EH (cell line): ENCODE data around the gene CLK3.
A peak's percentile ranks its signal among the peaks of the same experiment; 100 is the strongest.
"Not testable (repeated sequence)": the region's sequence is repeated elsewhere in the genome, so short reads cannot be mapped to it uniquely, and the experiment has no call there.

ENCODE experiments used
- DNase-seq: peaks from one replicate; pipeline ENCODE4 v3.0.0-alpha.2; 2015; ENCODE audit warnings: low read depth

CLK3 gene

DNA sequence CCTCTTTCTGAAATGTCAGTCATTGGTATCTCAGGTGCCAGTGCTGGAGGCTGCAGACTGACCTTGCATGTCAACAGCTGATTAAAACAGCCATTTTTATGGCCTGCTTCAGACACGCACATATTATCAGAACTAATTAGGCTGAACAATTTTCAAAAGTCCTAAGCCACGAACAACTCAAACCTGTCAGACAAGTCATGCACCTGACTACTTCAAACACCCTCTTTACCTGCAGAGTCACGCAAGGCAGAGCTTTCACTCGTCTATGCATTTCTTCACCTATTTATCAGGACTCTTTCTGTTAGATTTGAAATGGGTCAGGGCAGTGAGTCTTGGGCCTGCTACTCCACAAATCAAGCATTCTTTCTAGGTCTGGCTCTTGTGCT, 26.7 kb downstream of the CLK3 start:
- no peak for DNase-seq

- DNase-seq, result peak; percentile 43
Measured at GRCh38 chr15:74642734-74643664, 27.4 kb downstream of the CLK3 start.

GRCh38 chr15:74643665-74644204, 28.1 kb downstream of the CLK3 start:
- no peak for DNase-seq

- no peak for DNase-seq
Measured at GRCh38 chr15:74646480-74646879, 30.8 kb downstream of the CLK3 start.

DNA sequence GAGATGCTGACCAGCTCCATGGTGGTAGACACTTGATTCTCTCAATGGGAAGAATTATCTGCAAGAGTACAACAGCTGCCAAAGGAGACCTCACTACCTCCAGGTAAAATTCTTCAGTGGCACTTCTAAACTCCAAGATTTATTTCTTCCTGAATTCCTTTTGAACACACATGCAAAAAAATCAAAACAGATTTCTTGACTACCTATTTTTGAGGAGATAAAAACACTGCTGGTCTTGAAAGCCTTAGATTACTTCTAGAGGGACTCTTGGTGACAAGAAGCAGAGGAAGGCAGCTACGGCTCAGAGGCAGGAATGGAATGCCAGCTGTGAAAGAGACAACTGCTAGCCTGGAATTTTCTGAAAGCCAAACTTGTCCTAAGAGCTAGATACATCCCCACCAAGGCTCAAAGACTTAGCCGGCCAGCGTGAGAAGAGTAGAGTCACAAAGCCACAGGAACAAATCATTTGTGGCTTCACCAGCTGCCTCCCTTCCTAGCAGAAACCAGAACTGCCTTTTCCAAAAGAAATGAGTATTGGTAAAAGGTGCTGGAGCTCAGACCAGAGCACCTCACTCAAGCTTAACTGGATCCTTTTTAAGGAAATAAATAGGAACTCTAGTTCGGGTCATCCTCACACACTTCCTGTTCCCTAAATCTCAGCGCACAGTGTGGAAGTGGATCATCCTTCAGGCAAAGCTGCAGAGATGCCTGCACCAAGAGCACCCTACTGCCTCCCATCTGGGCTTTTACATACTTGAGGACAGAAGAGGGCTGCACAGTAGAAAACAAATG, 32.6 kb downstream of the CLK3 start:
- DNase-seq, result no peak

GRCh38 chr15:74651242-74651741, 35.7 kb downstream of the CLK3 start:
- no peak for DNase-seq

DNA sequence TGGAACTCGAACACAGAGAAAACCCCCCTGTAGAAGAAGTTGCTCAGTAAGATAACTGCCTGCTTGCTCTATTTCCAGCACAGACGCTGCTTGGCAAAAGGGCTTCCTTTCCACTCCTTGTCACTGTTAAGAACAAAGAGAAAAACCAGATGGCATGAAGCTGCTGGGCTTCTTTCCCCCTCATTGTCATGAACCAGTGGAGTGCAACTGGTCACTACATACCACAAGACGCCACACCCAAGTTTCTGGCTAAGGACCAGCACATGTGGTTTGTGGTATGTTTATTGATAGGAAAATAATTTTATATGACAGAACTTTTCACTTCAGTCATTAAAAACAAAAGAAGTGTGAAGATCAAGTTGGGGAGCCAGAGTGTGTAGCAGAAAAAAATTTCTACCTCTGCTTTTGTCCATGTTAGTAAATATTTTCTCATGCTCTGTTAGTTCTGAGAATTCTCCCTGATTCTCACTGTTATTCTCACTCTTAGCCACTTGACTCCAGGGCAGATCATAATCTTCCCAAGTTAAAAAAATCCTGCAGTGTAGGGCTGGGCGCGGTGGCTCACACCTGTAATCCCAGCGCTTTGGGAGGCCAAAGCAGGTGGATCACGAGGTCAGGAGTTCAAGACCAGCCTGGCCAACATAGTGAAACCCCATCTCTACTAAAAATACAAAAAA, 37.9 kb downstream of the CLK3 start:
- peak; percentile 75 for DNase-seq

DNA sequence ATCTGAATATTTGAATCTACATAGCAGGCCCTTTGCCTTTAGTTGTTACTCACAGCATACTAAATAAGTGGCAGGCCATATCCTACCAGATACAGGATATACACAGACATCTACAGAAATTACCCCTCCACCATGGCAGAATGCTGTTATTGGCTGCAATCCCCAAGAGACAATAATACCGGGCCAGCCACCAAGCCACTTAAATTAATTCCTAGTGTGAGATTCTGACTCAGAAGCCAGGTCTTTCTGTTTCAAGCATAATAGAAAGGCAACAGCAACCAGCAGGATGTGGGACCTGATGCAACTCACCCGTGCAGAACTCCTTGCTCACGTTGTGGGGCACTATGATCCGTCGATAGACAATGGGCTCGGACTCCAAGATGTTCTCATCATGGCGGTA, 39.8 kb downstream of the CLK3 start:
- DNase-seq, result no peak

GRCh38 chr15:74656935-74657535, 41.4 kb downstream of the CLK3 start:
- DNase-seq, result no peak

- DNase-seq, result peak; percentile 64
Measured at GRCh38 chr15:74657846-74658245, 42.2 kb downstream of the CLK3 start.

- DNase-seq, result not testable (repeated sequence)
Measured at GRCh38 chr15:74661280-74661679, 45.6 kb downstream of the CLK3 start.

- DNase-seq, result no peak
Measured at GRCh38 chr15:74662064-74662860, 46.6 kb downstream of the CLK3 start.

- no peak for DNase-seq
Measured at GRCh38 chr15:74663303-74664027, 47.8 kb downstream of the CLK3 start.

GRCh38 chr15:74664028-74664616, 48.5 kb downstream of the CLK3 start:
- peak; percentile 45 for DNase-seq

- DNase-seq, result no peak
Measured at GRCh38 chr15:74664670-74665069, 49.0 kb downstream of the CLK3 start.

DNA sequence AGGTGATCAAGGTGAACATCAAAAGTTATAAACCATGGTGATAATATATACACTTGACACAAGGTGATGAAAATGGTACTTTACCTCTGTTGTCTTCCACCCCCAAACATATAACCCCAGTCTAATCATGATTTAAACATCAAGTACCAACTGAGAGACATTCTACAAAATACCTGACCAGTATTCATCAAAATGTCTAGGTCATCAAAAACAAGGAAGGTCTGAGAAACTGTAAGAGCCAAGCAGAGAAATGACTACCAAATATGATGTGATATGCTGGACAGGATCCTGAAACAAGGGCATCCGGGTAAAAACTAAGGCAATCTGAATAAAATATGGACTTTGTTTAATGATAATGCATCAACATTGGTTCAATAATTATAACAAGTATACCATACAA, 52.3 kb downstream of the CLK3 start:
- no peak for DNase-seq

DNA sequence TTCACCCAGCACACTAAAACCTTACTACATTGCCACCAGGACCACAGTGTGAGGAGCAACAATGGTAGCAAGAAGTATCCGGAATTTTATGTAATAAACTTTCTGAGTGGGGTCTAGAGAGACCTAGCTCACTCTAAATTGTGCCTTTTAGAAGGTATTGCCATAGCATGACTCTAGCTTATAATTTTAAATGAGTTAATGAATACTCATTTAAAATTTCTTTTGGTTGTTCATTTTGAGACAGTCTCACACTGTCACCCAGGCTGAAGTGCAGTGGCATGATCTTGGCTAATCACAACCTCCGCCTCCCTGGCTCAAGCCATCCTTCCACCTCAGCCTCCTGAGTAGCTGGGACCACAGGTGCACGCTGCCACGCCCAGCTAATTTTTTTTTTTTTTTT, 54.0 kb downstream of the CLK3 start:
- no peak for DNase-seq

- no peak for DNase-seq
Measured at GRCh38 chr15:74674161-74674560, 58.5 kb downstream of the CLK3 start.

- no peak for DNase-seq
Measured at GRCh38 chr15:74676801-74677200, 61.2 kb downstream of the CLK3 start.
